Mucosa of descending colon (tissue), 3 donors: ENCODE data around the gene ATG9B. TPM values are rescaled to one million over a fixed set of nuclear protein-coding genes. Genes with fewer than 3 reads are reported as not detected.
"Not testable (repeated sequence)": the region's sequence is repeated elsewhere in the genome, so short reads cannot be mapped to it uniquely, and the experiment has no call there.

Source experiments
- ATAC-seq: fragments of 200-7000 bp; cut with Tn5 transposase; one replicate; pipeline ENCODE4 v1.9.1; 2020; ENCODE audit warnings: mild to moderate bottlenecking, moderate library complexity
- DNase-seq, 3 donors: peaks; one replicate each; pipeline ENCODE4 v3.0.0-alpha.2; 2020
- H3K36me3 ChIP-seq: fragments of 200-600 bp; one replicate; pipeline ENCODE4 v1.8.0; 2021; ENCODE audit warnings: low read depth, mild to moderate bottlenecking
- H3K4me1 ChIP-seq: fragments of 200-600 bp; one replicate; pipeline ENCODE4 v1.8.0; 2021; ENCODE audit warnings: low read depth, mild to moderate bottlenecking
- H3K4me3 ChIP-seq: fragments of 200-600 bp; one replicate; pipeline ENCODE4 v1.8.0; 2021; ENCODE audit warnings: mild to moderate bottlenecking
- H3K9me3 ChIP-seq: fragments of 200-600 bp; one replicate; pipeline ENCODE4 v1.8.0; 2021; ENCODE audit warnings: mild to moderate bottlenecking
- CTCF ChIP-seq: fragments of 200-600 bp; IDR thresholded peaks from one replicate; pipeline ENCODE4 v1.8.0; 2022; ENCODE audit warnings: antibody characterized with exemption, mild to moderate bottlenecking
- intact Hi-C, 2 donors: fragments of 100-400 bp; cut with DNase I in 1 of 2; cut with micrococcal nuclease in 1 of 2; formaldehyde crosslinking; loops; one replicate each; pipeline versions ENCODE4 v1.11.0 to v1.11.1; 2022; cut with DNase I, micrococcal nuclease
- total RNA-seq, 3 donors: library from RNA; stranded (reverse); fragmentation: NEBNext Ultra II Directional in 2 of 3; extraction: Animal tissue kit (Norgen Biotek cat#: 25700) in 2 of 3; gene quantifications; one replicate each; pipeline versions ENCODE4 v1.2.1 to v1.2.4, GENCODE V29; 2021 to 2023
- donor health status: DM: no; HTN: no; CAD: no; lungs with moderate emphysema.
- donor health status: DM: no; HTN: no; CAD: no.
- donor health status: DM: no; HTN: yes; CAD: no.

ATG9B gene
- total RNA-seq, 3 donors from 2014 or later, result 0.09 to 0.90 (median 0.89) TPM

GRCh38 chr7:151013733-151014497, 10.4 kb downstream of the ATG9B start:
- H3K4me1 ChIP-seq, result peaks cover 20% of the 10 kb centered on the region
- H3K4me3 ChIP-seq, result no peak overlapping the region
- no peaks in the 10 kb centered on the region for H3K9me3 ChIP-seq
- H3K36me3 ChIP-seq, result no peaks in the 10 kb centered on the region
- TF ChIP-seq CTCF, result no peak
- ATAC-seq, result peak; percentile 32
- peak; percentile 68 to 91 (median 78) for DNase-seq
- intact Hi-C loops, result no loop called here

- H3K4me1 ChIP-seq, result peaks cover 15% of the 10 kb centered on the region
- intact Hi-C loops, result no loop called here
- no peak for DNase-seq
- no peaks in the 10 kb centered on the region for H3K9me3 ChIP-seq
- no peak for TF ChIP-seq CTCF
- H3K36me3 ChIP-seq, result no peaks in the 10 kb centered on the region
- H3K4me3 ChIP-seq, result no peak overlapping the region
- no peak for ATAC-seq
Measured at GRCh38 chr7:151013356-151013732, 10.9 kb downstream of the ATG9B start.

- Histone ChIP-seq H3K4me1 (peaks cover 11% of the 10 kb centered on the region), H3K4me3 (no peak overlapping the region)
- peak in 1 of 3 donors; percentile 41 for DNase-seq
Measured at GRCh38 chr7:151012911-151013347, 11.4 kb downstream of the ATG9B start.

GRCh38 chr7:151012031-151012692, 12.1 kb downstream of the ATG9B start:
- TF ChIP-seq CTCF, result no peak
- no peaks in the 10 kb centered on the region for H3K36me3 ChIP-seq
- no peaks in the 10 kb centered on the region for H3K9me3 ChIP-seq
- DNase-seq (peak in 2 of 3 donors; percentile 69 to 76), ATAC-seq (peak; percentile 79)
- H3K4me3 ChIP-seq, result no peak overlapping the region
- H3K4me1 ChIP-seq, result peaks cover 10% of the 10 kb centered on the region
- intact Hi-C loops, result no loop called here

More at GRCh38 chr7:151012911-151013347, 11.4 kb downstream of the ATG9B start:
- no peak for TF ChIP-seq CTCF
- intact Hi-C loops, result no loop called here
- ATAC-seq, result no peak
- Histone ChIP-seq H3K9me3 (no peaks in the 10 kb centered on the region), H3K36me3 (no peaks in the 10 kb centered on the region)

GRCh38 chr7:151011616-151012015, 12.7 kb downstream of the ATG9B start:
- ATAC-seq, DNase-seq, H3K9me3 ChIP-seq, H3K4me3 ChIP-seq, H3K36me3 ChIP-seq, intact Hi-C loops: not testable (repeated sequence)
- H3K4me1 ChIP-seq, result peaks cover 10% of the 10 kb centered on the region

- Histone ChIP-seq H3K9me3 (no peaks in the 10 kb centered on the region), H3K36me3 (no peaks in the 10 kb centered on the region), H3K4me1 (peaks cover 10% of the 10 kb centered on the region), H3K4me3 (no peak overlapping the region)
- DNase-seq (no peak), ATAC-seq (no peak)
- intact Hi-C loops, result no loop called here
- no peak for TF ChIP-seq CTCF
Measured at GRCh38 chr7:151011097-151011409, 13.2 kb downstream of the ATG9B start.
